ENCODE measurements around the gene SPIN4.

- TF ChIP-seq CTCF (IDR thresholded peaks at IDR 0.05 in 8 of 11, conservative IDR thresholded peaks at IDR 0.05 in 3 of 11): no peak
- no peak for TF ChIP-seq POLR2AphosphoS5 (IDR thresholded peaks at IDR 0.05)
- TF ChIP-seq POLR2A (IDR thresholded peaks at IDR 0.05): no peak
Observed at GRCh38 chrX:63363788-63364187, 12.7 kb upstream of the SPIN4 start.
